Occipital lobe (tissue), 2 donors: ENCODE measurements around the gene GAS7. TPM values are rescaled to one million over a fixed set of nuclear protein-coding genes. Genes with fewer than 3 reads are reported as not detected.
"Not testable (repeated sequence)": the region's sequence is repeated elsewhere in the genome, so short reads cannot be mapped to it uniquely, and the experiment has no call there.

Source experiments
- DNase-seq: peaks from one replicate; lab custom pipeline; 2025; lab: John Stamatoyannopoulos, UW
- total RNA-seq: library from RNA; depleted of rRNA; stranded (reverse); fragments of >200 nt; gene quantifications from one replicate; pipeline ENCODE4 v1.2.3, GENCODE V29; 2014

Gene GAS7
- total RNA-seq, 1 donor from 2014 or later = 80.2 TPM

- peak; percentile 63 for DNase-seq
Measured at GRCh38 chr17:10022416-10022815, 176.0 kb downstream of the GAS7 start.

GRCh38 chr17:10021272-10021984 is 177.0 kb downstream of the GAS7 start:
- no peak for DNase-seq

- no peak for DNase-seq
Measured at GRCh38 chr17:10019941-10020451, 178.4 kb downstream of the GAS7 start.

- DNase-seq = no peak
Measured at GRCh38 chr17:10018461-10018891, 179.9 kb downstream of the GAS7 start.

- not testable (repeated sequence) for DNase-seq
Measured at GRCh38 chr17:10016958-10017570, 181.3 kb downstream of the GAS7 start.

GRCh38 chr17:10013365-10014112 is 184.9 kb downstream of the GAS7 start:
- DNase-seq = no peak

GRCh38 chr17:10010752-10011151 is 187.7 kb downstream of the GAS7 start:
- DNase-seq = no peak

GRCh38 chr17:10003705-10004104 is 194.7 kb downstream of the GAS7 start:
- DNase-seq = no peak

GRCh38 chr17:10002567-10003360 is 195.6 kb downstream of the GAS7 start:
- DNase-seq = not testable (repeated sequence)

- DNase-seq = no peak
Measured at GRCh38 chr17:10001306-10001873, 197.0 kb downstream of the GAS7 start.

GRCh38 chr17:9999919-10000695 is 198.3 kb downstream of the GAS7 start:
- DNase-seq = no peak

- DNase-seq = no peak
Measured at GRCh38 chr17:9998060-9998459, 200.3 kb downstream of the GAS7 start.

GRCh38 chr17:9994761-9995160 is 203.6 kb downstream of the GAS7 start:
- DNase-seq = no peak

GRCh38 chr17:9991796-9992195 is 206.6 kb downstream of the GAS7 start:
- no peak for DNase-seq

- DNase-seq = no peak
Measured at GRCh38 chr17:9991351-9991750, 207.1 kb downstream of the GAS7 start.

- DNase-seq = no peak
Measured at GRCh38 chr17:9987779-9988585, 210.4 kb downstream of the GAS7 start.

GRCh38 chr17:9986754-9987382 is 211.5 kb downstream of the GAS7 start:
- DNase-seq = no peak

- no peak for DNase-seq
Measured at GRCh38 chr17:9985646-9986045, 212.8 kb downstream of the GAS7 start.

- DNase-seq = no peak
Measured at GRCh38 chr17:9984768-9985167, 213.6 kb downstream of the GAS7 start.
